GM18505 (cell line): Measurements from ENCODE around the gene UBL5.

Experiments
- ATAC-seq: cut with Tn5 transposase; IDR thresholded peaks from one replicate; pipeline ENCODE4 v1.9.1; 2021; ENCODE audit not compliant: unreplicated experiment
- POLR2A ChIP-seq: IDR thresholded peaks from 4 replicates; pipeline ENCODE4 v1.6.1; 2011; ENCODE audit warnings: borderline replicate concordance; ENCODE audit not compliant: insufficient read depth, insufficient read length; ENCODE audit errors: extremely low read depth

UBL5 gene

GRCh38 chr19:9854282-9854846, 26.6 kb downstream of the UBL5 start:
- no peak for TF ChIP-seq POLR2A
- ATAC-seq: no peak

- TF ChIP-seq POLR2A: no peak
These were observed 28.9 kb downstream of the UBL5 start for GRCh38 chr19:9856609-9857008.

GRCh38 chr19:9857076-9857721, 29.5 kb downstream of the UBL5 start:
- no peak for ATAC-seq
- no peak for TF ChIP-seq POLR2A

More at GRCh38 chr19:9856609-9857008, 28.9 kb downstream of the UBL5 start:
- no peak for ATAC-seq

GRCh38 chr19:9857920-9858746, 30.4 kb downstream of the UBL5 start:
- no peak for ATAC-seq

GRCh38 chr19:9858766-9859165, 31.0 kb downstream of the UBL5 start:
- TF ChIP-seq POLR2A: no peak
- ATAC-seq: no peak

More at GRCh38 chr19:9857920-9858746, 30.4 kb downstream of the UBL5 start:
- no peak for TF ChIP-seq POLR2A

- no peak for ATAC-seq
- TF ChIP-seq POLR2A: no peak
These were observed 32.7 kb downstream of the UBL5 start for GRCh38 chr19:9860407-9860806.

- no peak for ATAC-seq
- TF ChIP-seq POLR2A: no peak
These were observed 33.8 kb downstream of the UBL5 start for GRCh38 chr19:9861503-9861902.

- ATAC-seq: no peak
- TF ChIP-seq POLR2A: no peak
These were observed 35.2 kb downstream of the UBL5 start for GRCh38 chr19:9862938-9863337.

- no peak for TF ChIP-seq POLR2A
- no peak for ATAC-seq
These were observed 36.0 kb downstream of the UBL5 start for GRCh38 chr19:9863759-9864158.

GRCh38 chr19:9865732-9866501, 38.2 kb downstream of the UBL5 start:
- ATAC-seq: no peak
- TF ChIP-seq POLR2A: no peak

- no peak for ATAC-seq
- no peak for TF ChIP-seq POLR2A
These were observed 41.4 kb downstream of the UBL5 start for GRCh38 chr19:9868983-9869617.

GRCh38 chr19:9871626-9872338, 44.1 kb downstream of the UBL5 start:
- no peak for ATAC-seq
- no peak for TF ChIP-seq POLR2A

- no peak for TF ChIP-seq POLR2A
- ATAC-seq: no peak
These were observed 45.0 kb downstream of the UBL5 start for GRCh38 chr19:9872618-9873242.
